HK-2 (cell line): ENCODE results near the gene SRRM4.
"Not testable (repeated sequence)": the region's sequence is repeated elsewhere in the genome, so short reads cannot be mapped to it uniquely, and the experiment has no call there.

Experiments
- DNase-seq: peaks from one replicate; pipeline ENCODE4 v3.0.0-alpha.2; 2018; ENCODE audit not compliant: unreplicated experiment

Gene SRRM4

GRCh38 chr12:119011231-119011630 is 29.9 kb downstream of the SRRM4 start:
- no peak for DNase-seq

DNA sequence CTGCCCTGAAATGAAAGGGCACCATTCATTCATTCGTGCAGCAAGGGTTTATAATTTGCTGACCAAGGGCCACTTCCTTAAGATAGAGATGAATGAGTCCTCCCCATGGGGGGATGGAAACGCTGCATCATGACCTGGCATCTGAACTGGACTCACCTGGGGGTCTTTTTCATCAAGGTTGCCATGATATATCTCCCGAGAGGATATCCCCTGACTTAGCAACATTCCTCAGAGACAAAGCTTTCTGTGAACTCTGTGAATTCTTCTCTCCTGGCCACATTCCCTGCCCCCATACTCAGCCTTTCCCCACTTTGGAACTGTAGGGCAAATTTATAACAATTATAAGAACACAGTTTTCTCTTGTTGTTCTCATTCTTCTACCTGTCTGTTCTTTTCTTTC is 30.8 kb downstream of the SRRM4 start:
- DNase-seq, result no peak

- no peak for DNase-seq
Observed at GRCh38 chr12:119013023-119013422, 31.7 kb downstream of the SRRM4 start.

GRCh38 chr12:119014368-119014767 is 33.0 kb downstream of the SRRM4 start:
- DNase-seq, result no peak

DNA sequence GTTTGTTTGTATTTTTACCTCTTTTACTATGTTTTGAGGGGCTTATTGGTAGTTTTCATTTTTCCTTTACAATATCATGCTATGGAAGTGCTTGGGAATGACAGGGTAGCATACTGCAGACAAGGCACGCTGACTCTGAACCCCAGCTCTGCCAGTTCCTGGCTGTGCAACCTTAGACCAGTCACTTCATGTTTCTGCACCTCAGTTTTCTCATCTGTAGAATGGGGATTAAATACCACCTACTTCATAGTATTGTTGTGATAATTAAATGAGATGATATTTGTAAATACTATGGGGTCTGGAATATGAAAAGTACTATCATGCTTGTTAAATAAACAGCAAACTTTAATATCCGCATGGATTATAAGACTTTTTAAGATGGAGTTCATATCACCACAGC is 35.4 kb downstream of the SRRM4 start:
- no peak for DNase-seq

DNA sequence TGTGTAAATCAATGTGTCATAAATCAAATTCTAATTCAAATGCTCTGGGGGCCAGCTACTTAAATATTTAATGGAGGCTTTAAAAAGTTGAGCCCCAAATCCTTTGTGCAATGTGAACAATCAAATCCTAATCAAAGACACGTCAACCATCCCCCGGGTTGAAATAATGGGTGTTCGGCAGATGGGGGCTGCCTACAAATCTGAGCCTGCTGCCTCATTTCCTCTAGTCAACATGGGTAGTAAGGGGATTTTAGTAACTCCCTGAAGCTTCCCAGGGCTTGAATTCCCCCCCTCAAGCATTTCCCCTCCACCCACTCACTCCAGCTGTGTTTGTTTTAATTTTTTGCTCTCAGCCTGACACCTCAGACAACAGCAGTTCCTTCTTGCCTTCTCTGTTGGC is 37.8 kb downstream of the SRRM4 start:
- DNase-seq, result no peak

- peak; percentile 37 for DNase-seq
Observed at GRCh38 chr12:119020406-119021360, 39.3 kb downstream of the SRRM4 start.

DNA sequence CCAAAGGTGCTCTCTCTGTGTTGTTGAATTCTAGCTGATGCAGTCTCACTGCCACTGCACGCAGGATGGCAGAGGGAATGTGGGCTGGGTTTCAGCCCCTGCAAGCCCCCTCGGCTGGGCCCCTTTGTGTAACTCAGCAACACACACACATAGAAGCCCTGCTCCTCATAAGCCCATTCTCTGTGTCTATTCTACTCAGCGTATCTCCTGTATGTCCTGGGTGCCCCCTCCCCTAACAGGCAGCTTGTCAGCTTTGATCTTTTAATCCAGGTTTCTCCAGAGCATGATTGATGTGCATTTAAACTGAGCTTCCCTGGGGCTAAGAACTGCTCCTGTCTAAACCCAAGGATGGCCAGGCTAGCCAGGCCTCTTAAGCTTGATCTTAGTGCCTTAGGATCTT is 43.0 kb downstream of the SRRM4 start:
- DNase-seq, result no peak

GRCh38 chr12:119025786-119026185 is 44.4 kb downstream of the SRRM4 start:
- no peak for DNase-seq

- DNase-seq, result not testable (repeated sequence)
Observed at GRCh38 chr12:119033332-119033731, 52.0 kb downstream of the SRRM4 start.

GRCh38 chr12:119036878-119037825 is 55.8 kb downstream of the SRRM4 start:
- DNase-seq, result peak; percentile 22

DNA sequence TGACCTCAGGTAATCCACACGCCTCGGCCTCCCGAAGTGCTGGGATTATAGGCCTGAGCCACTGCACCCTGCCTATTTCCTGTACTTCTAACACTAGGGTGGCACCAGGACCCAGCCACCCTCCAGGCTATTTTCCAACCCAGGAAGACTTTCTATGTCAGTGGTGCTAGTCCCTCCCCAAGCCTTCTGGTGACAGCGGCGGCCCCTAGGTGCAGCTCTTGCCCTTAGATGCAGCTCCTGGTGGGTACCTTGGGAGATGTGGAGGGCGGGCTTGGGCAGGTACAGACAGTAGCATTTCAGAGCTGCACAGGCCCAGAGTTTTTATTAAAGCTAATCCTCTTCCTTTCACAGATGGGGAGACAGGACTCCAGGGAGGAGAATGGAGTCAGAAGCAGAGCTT is 62.8 kb downstream of the SRRM4 start:
- no peak for DNase-seq

DNA sequence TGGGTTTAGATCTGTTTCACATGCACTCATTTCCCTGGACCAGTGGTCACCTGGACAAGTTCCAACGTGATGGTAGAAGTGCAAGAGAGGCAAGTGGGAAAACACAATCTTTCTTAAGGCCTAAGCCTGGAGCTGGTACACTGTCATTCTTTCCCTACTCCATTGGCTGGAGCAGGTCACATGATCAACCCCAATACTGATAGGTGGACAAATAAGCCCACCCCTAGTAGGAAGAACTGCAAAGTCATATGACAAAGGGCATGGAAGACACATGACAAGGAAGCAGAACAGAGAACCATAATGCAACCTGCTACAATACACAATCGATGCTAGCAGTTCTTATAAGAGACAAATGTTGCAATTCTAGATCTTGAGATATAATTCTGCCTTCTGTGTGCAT is 66.3 kb downstream of the SRRM4 start:
- DNase-seq, result no peak

DNA sequence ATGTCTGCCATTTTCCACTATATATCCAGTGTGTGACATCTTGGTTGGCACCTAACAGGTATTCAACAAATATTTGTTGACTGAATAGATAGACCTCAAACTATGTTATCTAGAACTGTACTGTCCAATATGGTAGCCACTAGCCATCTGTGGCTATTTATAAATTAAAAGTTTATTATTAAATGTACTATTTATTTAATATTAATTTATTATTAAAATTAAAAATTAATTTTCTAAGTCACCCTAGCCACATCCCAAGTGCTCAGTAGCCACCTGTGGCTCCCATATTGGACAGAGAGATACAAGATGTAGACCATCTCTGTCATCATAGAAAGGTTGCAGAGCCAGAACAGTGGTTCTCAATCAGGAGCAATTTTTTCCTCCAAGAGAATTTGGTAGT is 69.3 kb downstream of the SRRM4 start:
- no peak for DNase-seq

DNA sequence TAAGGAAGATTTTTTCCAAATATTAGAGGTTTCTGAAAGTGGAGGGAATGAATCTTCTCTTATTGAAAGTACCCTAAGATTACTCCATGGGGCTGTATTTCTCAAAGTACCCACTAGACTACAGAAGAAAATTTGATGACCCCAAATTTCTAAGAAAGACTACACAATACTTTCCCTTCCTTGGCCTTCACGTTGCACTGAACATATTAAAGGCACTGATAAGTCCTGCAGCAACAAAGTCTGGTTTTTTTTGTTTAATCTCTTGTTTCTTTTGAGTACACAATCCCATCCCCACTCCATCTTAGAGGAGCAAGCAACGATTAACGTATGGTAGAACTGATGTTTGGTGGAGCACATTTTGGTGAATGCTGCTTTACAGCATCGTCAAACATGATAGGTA is 70.1 kb downstream of the SRRM4 start:
- no peak for DNase-seq

DNA sequence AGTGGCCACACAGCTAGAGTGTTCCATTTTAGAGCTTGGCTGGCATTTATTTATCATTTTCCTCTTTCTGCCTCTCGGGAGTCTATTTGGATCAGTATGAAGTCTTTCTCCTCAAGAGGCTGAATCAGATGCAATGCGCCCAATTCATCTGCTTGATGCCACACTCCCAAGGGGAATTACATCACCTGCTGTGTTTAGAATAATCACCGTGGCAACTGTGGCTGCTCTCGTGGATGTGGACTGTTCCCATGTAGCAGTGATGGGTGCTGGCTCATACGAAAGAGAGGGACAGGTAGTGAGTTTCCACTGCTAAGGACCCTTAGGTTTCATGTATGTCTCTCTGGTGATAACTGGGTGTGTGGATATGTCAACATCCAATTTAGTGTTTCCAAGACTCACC is 70.7 kb downstream of the SRRM4 start:
- DNase-seq, result no peak

DNA sequence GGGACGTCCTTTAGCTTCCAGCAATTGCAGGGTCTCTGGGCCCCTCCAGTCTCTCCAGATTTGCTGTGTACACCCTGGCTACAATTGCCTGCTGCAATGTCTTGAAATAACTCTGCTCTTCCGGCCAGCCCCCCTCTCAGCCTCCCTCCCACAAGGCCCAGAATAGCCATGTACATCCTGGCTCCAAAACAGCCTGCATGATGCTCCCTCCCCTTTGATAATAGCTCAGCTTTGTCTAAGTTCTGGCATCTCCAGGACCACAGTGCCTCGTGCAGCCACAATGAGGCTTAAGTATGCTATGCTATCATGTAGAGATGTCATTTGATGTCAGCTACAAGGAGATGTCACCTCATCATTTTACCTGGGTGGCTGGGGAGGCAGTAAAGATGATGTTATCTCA is 74.6 kb downstream of the SRRM4 start:
- DNase-seq, result no peak

DNA sequence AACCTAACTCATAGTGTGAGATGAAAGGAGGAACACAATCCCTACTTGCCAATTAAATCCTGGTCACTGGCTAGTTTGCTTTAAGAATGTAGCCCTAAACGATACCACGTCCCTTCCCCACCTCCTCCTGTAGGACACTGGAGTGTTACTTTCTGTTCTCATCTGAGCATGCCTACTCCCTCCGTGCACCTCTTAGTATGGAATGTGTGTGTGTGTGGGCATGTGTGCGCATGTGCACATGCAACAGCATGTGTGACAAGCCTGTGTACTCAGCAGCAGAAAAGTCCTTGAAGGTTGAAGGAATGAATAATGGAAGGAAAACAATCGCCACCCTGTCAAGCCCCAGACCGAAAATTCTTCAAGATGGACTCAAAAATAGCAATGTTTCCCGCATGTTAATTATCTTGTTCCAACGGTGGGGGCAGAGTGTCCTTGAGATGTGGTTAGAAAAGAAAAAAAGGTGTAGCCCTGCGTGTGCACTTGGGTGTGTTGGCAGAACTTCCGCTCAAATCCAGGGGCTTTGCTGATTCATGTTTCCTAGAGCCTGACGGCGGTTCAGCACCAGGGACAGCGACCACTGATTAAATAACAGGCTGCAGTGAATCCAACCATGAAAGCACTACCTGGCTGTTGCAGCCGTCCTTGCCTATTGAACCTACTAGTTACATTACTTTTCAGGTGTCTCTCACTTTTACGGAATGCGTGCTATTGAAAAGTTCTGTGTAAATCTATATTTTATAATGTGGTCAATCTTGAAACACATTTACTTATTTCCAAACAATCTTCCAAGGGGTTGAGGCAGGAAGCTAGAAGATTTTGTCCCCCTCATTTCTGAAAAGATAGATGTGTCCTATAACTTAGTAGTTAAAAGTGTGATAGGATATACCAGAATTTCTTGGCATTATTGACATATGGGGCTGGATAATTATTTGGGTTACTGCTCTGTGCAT is 79.8 kb downstream of the SRRM4 start:
- DNase-seq, result peak; percentile 60

DNA sequence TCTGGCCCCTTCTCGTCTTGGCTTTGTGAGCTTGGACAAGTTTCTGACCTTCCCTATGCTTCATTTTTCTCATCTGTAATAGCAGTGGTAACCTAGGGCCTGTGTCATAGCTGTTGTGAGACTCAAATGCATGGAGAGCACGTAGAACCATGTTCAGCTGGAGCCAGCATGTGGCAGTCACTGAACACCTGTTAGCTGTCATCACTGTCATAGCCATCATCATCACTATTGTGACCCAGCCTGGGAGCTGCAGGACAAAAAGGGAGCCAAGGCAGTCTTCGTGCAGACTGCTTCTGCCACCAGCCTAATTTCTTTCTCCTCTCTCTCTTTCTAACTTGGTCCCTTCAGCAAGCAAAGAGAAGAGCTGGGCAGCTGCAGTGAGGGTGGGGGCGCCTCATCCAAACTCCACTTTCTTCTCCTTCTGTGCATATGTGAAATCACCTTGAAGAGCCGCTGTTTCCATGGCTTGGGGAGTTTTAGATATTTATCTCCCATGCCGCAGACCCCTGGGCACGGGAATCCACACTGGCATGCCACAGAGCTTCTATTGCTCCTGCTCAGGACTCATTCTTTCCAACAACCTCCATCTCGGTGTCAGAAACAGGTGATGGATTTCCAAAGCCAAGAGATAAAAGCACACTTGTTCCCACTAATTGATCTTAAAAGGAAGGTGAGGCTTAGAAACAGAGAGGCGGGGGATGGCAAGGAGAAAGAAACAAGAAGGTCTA is 87.0 kb downstream of the SRRM4 start:
- DNase-seq, result no peak

DNA sequence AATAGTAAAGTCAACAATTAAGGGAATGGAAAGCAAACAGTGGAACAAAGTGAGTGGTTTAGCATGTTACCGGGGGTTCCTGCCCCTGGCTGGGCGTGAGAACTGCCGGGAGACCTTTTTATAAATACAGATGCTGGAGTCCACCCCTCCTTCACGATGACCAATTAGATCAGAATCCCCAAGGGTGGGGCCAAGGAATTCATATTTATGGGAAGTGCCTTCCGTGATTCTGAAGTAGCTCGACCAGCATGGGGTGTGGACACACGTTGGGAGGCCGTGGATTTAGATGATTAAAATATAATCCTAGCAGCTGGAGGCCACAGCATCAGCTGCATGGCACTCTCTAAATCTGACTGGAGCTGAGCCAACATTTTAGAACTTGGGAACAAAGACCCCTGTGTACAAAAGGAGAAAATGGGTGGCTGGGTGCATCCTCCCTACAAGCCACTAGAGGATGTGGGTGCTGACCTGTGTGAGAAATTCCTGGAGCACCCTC is 87.9 kb downstream of the SRRM4 start:
- no peak for DNase-seq

DNA sequence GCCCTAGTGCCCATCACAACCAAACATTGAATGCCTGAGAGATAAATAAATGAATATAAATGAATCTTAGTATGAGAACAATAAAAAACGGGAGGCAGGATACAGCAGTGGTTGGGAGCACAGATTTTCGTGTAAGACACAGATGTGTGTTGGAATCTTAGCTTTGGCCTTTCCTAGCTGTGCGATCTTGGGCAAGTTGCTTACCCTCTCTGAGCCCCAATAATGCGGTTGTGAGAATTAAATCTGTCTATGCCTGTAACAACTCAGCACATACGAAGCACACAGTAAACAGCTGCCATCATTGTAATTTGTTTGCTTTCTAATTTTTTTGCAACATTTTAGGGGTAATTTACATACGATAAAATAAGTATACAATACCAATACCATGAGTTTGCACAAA is 89.8 kb downstream of the SRRM4 start:
- no peak for DNase-seq
